Measurements from ENCODE around the gene NATD1.

- TF ChIP-seq POLR2A (IDR thresholded peaks at IDR 0.05) (no peak), CTCF (IDR thresholded peaks at IDR 0.05) (no peak)
These were observed 3.1 kb downstream of the NATD1 start for GRCh38 chr17:21249920-21250703.
